Mesendoderm (in vitro differentiated cells): Measurements from ENCODE around the gene KL.

Experiments
- DNase-seq: peaks from one replicate; pipeline ENCODE4 v3.0.0; 2013
- H2AK5ac ChIP-seq: 2 replicates; pipeline ENCODE4 v1.6.1; 2013; ENCODE audit warnings: low read length, inconsistent platforms
- H2BK120ac ChIP-seq: 2 replicates; pipeline ENCODE4 v1.6.1; 2013; ENCODE audit warnings: low read depth, mild to moderate bottlenecking, low read length, moderate library complexity, mixed read lengths
- H2BK15ac ChIP-seq: replicated peaks from 2 replicates; pipeline ENCODE4 v1.6.1; 2013; ENCODE audit warnings: low read depth, mild to moderate bottlenecking, moderate library complexity
- H2BK5ac ChIP-seq: 2 replicates; pipeline ENCODE4 v1.6.1; 2013; ENCODE audit warnings: low read length, inconsistent platforms
- H3K18ac ChIP-seq: 2 replicates; pipeline ENCODE4 v1.6.1; 2013; ENCODE audit warnings: mild to moderate bottlenecking, low read length, mixed read lengths
- H3K23ac ChIP-seq: one replicate; pipeline ENCODE4 v1.6.1; 2013; ENCODE audit warnings: low read length
- H3K27ac ChIP-seq: 2 replicates; pipeline ENCODE4 v1.5.1; 2013; ENCODE audit warnings: low read depth, mild to moderate bottlenecking, inconsistent platforms, low read length, moderate library complexity
- H3K27me3 ChIP-seq: 2 replicates; pipeline ENCODE4 v1.6.1; 2013; ENCODE audit warnings: low read length, control low read depth, mild to moderate bottlenecking, inconsistent platforms; ENCODE audit not compliant: insufficient read depth, poor library complexity
- H3K36me3 ChIP-seq: 2 replicates; pipeline ENCODE4 v1.6.1; 2013; ENCODE audit warnings: low read length, inconsistent platforms; ENCODE audit not compliant: control insufficient read depth, insufficient read depth
- H3K4ac ChIP-seq: one replicate; pipeline ENCODE4 v1.6.1; 2013; ENCODE audit warnings: low read depth, mild to moderate bottlenecking, low read length, moderate library complexity
- H3K4me1 ChIP-seq: 2 replicates; pipeline ENCODE4 v1.6.1; 2013; ENCODE audit warnings: low read depth, low read length, inconsistent platforms; ENCODE audit not compliant: control insufficient read depth
- H3K4me2 ChIP-seq: 2 replicates; pipeline ENCODE4 v1.6.1; 2013; ENCODE audit warnings: low read length
- H3K4me3 ChIP-seq: 2 replicates; pipeline ENCODE4 v1.5.1; 2013; ENCODE audit warnings: mild to moderate bottlenecking, low read length
- H3K56ac ChIP-seq: one replicate; pipeline ENCODE4 v1.6.1; 2013; ENCODE audit warnings: low read length
- H3K79me1 ChIP-seq: 2 replicates; pipeline ENCODE4 v1.6.1; 2013; ENCODE audit warnings: low read length, inconsistent platforms
- H3K79me2 ChIP-seq: 2 replicates; pipeline ENCODE4 v1.6.1; 2013; ENCODE audit warnings: mild to moderate bottlenecking, low read length; ENCODE audit not compliant: control insufficient read depth, insufficient read depth
- H3K9ac ChIP-seq: 2 replicates; pipeline ENCODE4 v1.6.1; 2013; ENCODE audit warnings: low read length, inconsistent platforms
- H4K5ac ChIP-seq: one replicate; pipeline ENCODE4 v1.6.1; 2013; ENCODE audit warnings: low read length
- H4K8ac ChIP-seq: one replicate; pipeline ENCODE4 v1.6.1; 2013; ENCODE audit warnings: low read depth, mild to moderate bottlenecking, control low read depth, low read length, moderate library complexity
- WGBS: extraction: QIAGEN DNeasy Blood & Tissue Kit; methylation state at CpG from one replicate; pipeline ENCODE4 v1.1.7; 2013; ENCODE audit warnings: low lambda C conversion rate, missing lambda C conversion rate; ENCODE audit not compliant: insufficient coverage; ENCODE audit errors: extremely low coverage; 5-methylcytosine and 5-hydroxymethylcytosine counted together

KL gene

DNA sequence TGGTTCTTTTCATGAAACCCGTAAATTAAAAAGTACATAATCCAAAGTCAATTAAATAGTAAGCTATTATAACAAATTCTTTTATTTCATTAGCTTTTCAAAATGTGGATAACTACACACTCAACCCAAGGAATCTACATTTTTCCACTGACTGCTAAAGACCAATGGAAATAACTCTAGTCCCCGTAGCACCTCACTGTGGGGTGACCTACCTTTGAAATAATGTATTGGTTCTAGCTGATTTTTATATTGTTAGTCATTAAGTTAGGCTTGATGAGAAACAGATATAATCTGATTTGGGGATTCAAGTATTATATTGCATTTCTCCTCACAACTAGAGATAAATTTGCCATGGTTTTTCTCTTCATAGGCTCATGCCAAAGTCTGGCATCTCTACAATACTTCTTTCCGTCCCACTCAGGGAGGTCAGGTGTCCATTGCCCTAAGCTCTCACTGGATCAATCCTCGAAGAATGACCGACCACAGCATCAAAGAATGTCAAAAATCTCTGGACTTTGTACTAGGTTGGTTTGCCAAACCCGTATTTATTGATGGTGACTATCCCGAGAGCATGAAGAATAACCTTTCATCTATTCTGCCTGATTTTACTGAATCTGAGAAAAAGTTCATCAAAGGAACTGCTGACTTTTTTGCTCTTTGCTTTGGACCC lies 37.3 kb downstream of the KL start:
- H3K27me3 ChIP-seq = no peaks in the 10 kb centered on the region
- no peak overlapping the region for H3K23ac ChIP-seq
- no peak overlapping the region for H4K8ac ChIP-seq
- no peak overlapping the region for H3K4me2 ChIP-seq
- H3K56ac ChIP-seq = no peak overlapping the region
- no peak overlapping the region for H3K9ac ChIP-seq
- H2BK5ac ChIP-seq = no peak overlapping the region
- H3K79me2 ChIP-seq = no peaks in the 10 kb centered on the region
- no peaks in the 10 kb centered on the region for H3K36me3 ChIP-seq
- H3K4me1 ChIP-seq = no peaks in the 10 kb centered on the region
- H2BK15ac ChIP-seq = no peak overlapping the region
- H4K5ac ChIP-seq = no peak overlapping the region
- H3K79me1 ChIP-seq = no peaks in the 10 kb centered on the region
- no peak overlapping the region for H3K4ac ChIP-seq
- no peak overlapping the region for H2BK120ac ChIP-seq
- H3K4me3 ChIP-seq = no peak overlapping the region
- H3K18ac ChIP-seq = no peak overlapping the region
- no CpG with 5 or more reads among the region's 7 CpGs for WGBS
- DNase-seq = no peak
- H2AK5ac ChIP-seq = no peak overlapping the region
- H3K27ac ChIP-seq = no peak overlapping the region

DNA sequence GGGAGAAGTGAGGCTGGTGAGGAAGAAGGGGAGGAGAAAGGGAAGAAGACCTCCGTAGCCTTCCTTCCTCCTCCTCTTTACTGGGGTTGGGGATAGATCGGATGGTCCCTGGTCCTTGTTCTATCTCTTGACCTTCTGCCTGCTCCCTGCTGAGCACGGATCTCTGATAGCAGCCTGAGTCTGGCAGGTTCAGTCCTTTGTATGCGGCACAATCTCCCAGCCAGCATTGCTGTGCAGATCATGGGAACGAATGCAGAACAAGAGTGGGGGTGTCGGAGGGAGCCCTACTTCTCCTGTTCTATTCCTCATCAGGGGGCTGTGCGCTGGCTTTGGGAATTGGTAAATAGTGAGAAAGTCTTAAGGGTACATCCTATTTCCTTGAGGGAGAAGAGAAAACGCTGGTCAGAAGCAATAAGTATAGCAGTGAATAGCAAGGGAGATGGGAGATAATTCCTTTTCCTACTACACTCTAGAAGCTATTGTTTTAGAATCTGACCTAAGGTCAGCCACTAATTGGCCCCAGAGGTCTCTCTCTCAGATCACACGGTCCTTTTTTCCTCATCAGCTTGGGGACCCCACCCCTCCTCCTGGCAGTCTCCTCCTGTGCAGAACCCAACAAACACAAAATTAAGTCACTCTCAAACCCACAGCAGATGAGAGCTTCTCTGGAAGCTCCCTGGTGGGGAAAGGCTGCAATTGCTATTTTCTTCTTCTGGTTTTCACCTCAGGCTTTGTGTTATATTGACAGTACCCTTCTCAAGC lies 41.0 kb downstream of the KL start:
- no peaks in the 10 kb centered on the region for H3K27me3 ChIP-seq
- no peak overlapping the region for H3K4me3 ChIP-seq
- peak overlapping the region; percentile 25 for H3K18ac ChIP-seq
- H3K23ac ChIP-seq = no peak overlapping the region
- H3K79me1 ChIP-seq = no peaks in the 10 kb centered on the region
- H3K27ac ChIP-seq = no peak overlapping the region
- no peaks in the 10 kb centered on the region for H3K36me3 ChIP-seq
- no peak overlapping the region for H2BK15ac ChIP-seq
- peak overlapping the region; percentile 59 for H3K56ac ChIP-seq
- no peak overlapping the region for H4K8ac ChIP-seq
- no peak overlapping the region for H4K5ac ChIP-seq
- no CpG with 5 or more reads among the region's 9 CpGs for WGBS
- H3K4me2 ChIP-seq = no peak overlapping the region
- H3K79me2 ChIP-seq = no peaks in the 10 kb centered on the region
- H2AK5ac ChIP-seq = no peak overlapping the region
- H2BK5ac ChIP-seq = no peak overlapping the region
- H2BK120ac ChIP-seq = no peak overlapping the region
- no peaks in the 10 kb centered on the region for H3K4me1 ChIP-seq
- no peak overlapping the region for H3K9ac ChIP-seq
- peak; percentile 88 for DNase-seq
- H3K4ac ChIP-seq = no peak overlapping the region

DNA sequence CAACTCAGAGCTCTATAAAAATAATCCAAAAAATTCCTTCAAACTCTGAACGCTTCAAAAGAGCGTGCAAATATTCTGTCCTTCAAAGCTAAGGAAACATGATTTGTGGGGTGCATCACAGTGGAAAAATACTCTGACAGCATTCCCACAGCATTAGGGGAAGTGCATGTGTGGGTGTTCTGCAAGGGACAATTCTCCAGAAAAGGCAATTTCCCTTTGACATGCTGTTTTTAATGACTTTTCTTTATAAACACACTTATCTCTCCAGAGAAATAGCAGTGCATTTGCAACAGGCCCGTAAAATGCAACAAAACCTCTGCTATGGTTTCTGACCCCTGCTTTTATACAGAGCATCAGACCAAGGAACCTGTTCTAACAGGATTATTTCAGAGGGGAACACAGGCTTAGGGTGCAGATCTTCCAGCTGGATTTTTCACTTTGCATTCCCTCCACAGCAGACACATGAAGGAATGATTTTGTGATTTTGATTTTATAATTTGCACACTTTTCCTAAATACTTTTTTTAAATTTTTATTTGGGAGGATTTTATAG lies 42.6 kb downstream of the KL start:
- Histone ChIP-seq H3K4me3 (no peak overlapping the region), H2BK15ac (no peak overlapping the region), H2BK5ac (no peak overlapping the region), H3K27me3 (no peaks in the 10 kb centered on the region), H4K5ac (no peak overlapping the region), H3K56ac (no peak overlapping the region), H3K4me2 (no peak overlapping the region), H4K8ac (no peak overlapping the region), H3K4ac (no peak overlapping the region), H3K36me3 (no peaks in the 10 kb centered on the region), H3K18ac (no peak overlapping the region), H2BK120ac (no peak overlapping the region), H3K23ac (no peak overlapping the region), H2AK5ac (no peak overlapping the region), H3K9ac (no peak overlapping the region), H3K27ac (no peak overlapping the region), H3K79me2 (no peaks in the 10 kb centered on the region), H3K4me1 (no peaks in the 10 kb centered on the region), H3K79me1 (no peaks in the 10 kb centered on the region)
- WGBS = no CpG with 5 or more reads among the region's 3 CpGs
- no peak for DNase-seq

- no CpG with 5 or more reads among the region's 15 CpGs for WGBS
- Histone ChIP-seq H3K27ac (no peak overlapping the region), H4K8ac (no peak overlapping the region), H3K4me1 (no peaks in the 10 kb centered on the region), H3K4ac (no peak overlapping the region), H3K4me3 (no peak overlapping the region), H3K9ac (no peak overlapping the region), H2BK5ac (no peak overlapping the region), H3K27me3 (no peaks in the 10 kb centered on the region), H2BK15ac (no peak overlapping the region), H2AK5ac (no peak overlapping the region), H3K79me2 (no peaks in the 10 kb centered on the region), H3K23ac (no peak overlapping the region), H3K18ac (no peak overlapping the region), H3K4me2 (no peak overlapping the region), H3K56ac (no peak overlapping the region), H3K79me1 (no peaks in the 10 kb centered on the region), H4K5ac (no peak overlapping the region), H2BK120ac (no peak overlapping the region), H3K36me3 (no peaks in the 10 kb centered on the region)
- no peak for DNase-seq
These were observed 44.6 kb downstream of the KL start for GRCh38 chr13:33060815-33061214.

- Histone ChIP-seq H3K4me2 (no peak overlapping the region), H2BK120ac (no peak overlapping the region), H4K8ac (no peak overlapping the region), H3K36me3 (no peaks in the 10 kb centered on the region), H2BK15ac (no peak overlapping the region), H3K27ac (no peak overlapping the region), H3K4ac (no peak overlapping the region), H3K27me3 (no peaks in the 10 kb centered on the region), H2BK5ac (no peak overlapping the region), H3K79me2 (no peaks in the 10 kb centered on the region), H3K18ac (no peak overlapping the region), H3K79me1 (no peaks in the 10 kb centered on the region), H3K4me3 (no peak overlapping the region), H3K4me1 (no peaks in the 10 kb centered on the region), H3K23ac (no peak overlapping the region), H4K5ac (no peak overlapping the region), H2AK5ac (no peak overlapping the region), H3K9ac (no peak overlapping the region), H3K56ac (no peak overlapping the region)
- no CpG with 5 or more reads among the region's 18 CpGs for WGBS
- no peak for DNase-seq
These were observed 50.1 kb downstream of the KL start for GRCh38 chr13:33066329-33066728.
